Measurements from ENCODE around the gene USP26.
"Not testable (repeated sequence)": the region's sequence is repeated elsewhere in the genome, so short reads cannot be mapped to it uniquely, and the experiment has no call there.

The USP26 gene

GRCh38 chrX:133007458-133007857 is 89.5 kb downstream of the USP26 start:
- no peak for DNase-seq

- DNase-seq = no peak
Measured at GRCh38 chrX:133005616-133006015, 91.3 kb downstream of the USP26 start.

DNA sequence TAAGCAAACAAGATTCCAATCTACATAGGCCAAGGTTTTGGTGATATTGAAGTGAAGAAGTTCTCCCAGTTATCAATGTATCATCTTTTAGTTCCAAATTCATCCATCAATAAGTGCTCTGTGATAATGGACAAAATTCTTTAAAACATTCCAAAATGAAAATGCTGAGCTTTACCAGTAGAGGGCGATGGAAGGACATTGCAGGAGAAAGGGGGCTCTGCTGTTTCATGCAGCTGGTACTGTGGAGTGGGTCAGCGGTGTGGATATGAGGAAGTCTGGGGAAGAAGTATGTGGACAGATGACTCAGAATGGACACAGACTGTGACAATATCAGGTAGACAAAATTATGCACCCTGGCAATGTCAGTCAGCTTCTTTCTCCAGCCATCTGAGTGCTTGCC is 91.9 kb downstream of the USP26 start:
- DNase-seq = peak in 1 of 2 experiments; percentile 4

DNA sequence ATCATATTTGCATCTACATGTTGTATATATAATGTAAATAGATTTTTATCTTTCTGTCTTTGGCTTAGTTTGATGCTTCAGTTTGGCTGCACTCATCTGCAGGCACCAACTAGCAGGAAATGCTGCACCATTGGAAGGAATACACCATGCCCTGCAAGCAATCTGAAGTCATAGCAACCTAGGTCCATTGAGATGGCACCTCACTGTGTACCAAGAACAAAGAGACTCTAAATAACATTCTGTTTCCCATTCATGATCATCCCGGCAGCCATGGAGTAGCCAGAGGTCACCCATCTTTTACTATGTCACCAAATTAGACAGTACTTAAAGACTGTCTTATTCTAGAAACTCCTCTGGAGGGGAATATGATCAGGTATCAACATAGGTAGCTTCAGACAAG is 97.7 kb downstream of the USP26 start:
- DNase-seq = no peak

DNA sequence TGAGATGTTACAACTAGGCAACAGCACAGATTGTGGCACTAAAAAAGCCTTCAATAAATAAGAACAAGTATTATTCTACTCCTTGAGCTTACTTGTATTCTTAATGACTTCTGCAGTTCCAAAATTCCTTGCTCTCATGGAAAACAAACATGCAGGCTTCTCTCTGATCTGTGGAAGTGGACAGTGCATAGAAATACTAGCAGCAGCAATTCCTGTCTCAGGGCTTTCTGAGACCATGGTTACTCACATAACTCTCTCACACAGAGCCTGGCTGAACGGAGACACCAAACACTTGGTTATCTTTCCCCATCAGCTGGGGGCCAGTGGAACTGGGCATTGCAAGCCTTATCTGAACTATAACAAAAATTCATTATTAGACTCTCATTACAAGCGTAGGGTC is 106.1 kb downstream of the USP26 start:
- no peak for DNase-seq

DNA sequence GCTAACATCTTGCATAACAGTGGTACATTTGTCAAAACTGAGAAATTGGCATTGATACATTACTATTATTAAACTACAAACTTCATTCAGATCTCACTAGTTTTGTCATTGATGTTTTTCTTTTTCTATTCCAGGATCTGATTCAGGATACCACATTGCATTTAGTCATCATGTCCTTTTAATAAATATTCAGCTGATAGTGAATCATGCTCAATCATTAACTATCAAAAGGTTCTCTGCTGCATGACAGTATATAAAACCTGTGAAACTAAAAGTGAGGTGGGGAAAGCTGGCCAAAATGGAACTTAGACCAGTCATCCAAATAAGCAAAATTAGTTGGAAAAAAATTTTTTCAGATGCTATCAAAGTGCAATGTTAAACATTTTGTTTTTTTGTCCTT is 110.4 kb downstream of the USP26 start:
- no peak for DNase-seq

GRCh38 chrX:132984058-132984650 is 112.8 kb downstream of the USP26 start:
- DNase-seq = no peak

DNA sequence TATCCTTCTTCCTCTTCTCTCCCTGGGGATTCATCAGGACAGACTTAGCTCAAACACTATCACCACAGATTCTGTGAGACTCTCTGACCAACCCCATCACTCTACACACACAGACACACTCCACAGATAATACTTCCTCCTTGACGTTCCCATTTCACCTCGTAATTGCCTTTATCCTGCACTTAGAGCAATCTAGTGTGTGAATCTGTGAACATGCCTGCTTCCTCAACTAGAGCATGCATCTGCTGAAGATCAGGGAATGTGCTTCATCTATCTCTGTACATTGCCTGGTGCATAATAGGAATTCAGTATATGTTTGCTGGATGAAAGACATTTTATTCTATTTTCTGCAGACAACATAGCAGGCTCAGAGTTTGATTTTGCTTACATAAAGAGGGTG is 113.4 kb downstream of the USP26 start:
- no peak for DNase-seq

DNA sequence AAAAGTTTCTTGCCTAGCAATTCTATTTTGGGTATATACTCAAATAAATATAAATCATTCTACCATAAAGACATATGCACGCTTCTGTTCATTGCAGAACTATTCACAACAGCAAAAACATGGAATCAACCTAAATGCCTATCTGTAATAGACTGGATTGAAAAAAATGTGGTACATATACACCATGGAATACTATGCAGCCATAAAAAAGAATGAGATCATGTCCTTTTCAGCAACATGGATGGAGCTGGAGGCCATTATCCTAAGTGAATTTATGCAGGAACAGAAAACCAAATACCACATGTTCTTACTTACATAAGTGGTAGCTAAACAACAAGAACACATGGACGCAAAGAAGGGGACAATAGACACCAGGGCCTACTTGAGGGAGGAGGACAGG is 116.9 kb downstream of the USP26 start:
- DNase-seq = not testable (repeated sequence)
